GM18526 (cell line): ENCODE data around the gene SYPL1.

Experiments
- POLR2A ChIP-seq: IDR thresholded peaks from 3 replicates; pipeline ENCODE4 v1.6.1; 2011; ENCODE audit not compliant: insufficient read length; ENCODE audit errors: extremely low read depth

SYPL1 gene

DNA sequence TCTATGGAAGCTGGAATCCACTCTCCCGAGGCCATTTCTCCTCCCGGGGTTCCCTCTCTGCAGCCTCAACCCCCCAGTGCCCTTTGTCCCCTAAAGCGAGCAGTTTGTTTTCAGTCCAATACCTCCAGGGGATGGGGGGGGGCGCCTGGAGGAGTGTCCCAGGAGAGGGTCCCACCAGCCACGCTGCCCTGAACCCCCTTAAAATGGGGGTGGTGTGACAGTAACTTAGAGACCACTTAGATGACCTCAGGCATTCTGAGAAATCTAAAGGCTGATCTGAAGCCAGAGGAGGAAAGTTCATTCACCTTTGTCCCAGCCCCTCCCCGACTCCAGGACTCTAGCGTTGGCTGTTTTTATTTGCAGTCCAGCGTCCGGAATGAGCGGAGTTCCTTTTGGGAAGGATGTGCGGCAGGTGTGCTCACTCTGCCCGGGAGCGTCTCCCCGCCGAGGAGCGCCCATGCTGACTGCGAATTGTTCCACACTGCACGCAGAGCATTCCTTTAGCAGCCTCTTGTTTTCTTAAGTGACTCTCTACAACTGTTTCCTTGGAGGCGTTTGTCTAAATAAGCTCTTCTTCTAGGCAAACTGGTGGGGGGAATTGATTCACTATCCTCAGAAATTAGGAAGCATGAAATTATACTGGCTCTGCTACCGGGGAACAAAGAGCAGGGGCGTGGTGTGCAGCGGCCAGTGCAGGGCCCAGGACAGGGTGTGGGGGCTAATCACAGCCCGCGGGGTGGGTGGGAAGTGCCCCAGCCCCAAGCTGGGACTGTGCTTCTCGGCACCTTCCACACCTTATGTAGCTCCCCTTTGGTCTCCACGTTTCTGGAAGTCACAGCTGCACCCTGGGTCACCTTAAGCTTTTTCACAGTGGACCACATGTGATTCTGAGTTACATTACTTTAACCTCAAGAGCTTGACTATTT, 46.3 kb downstream of the SYPL1 start:
- TF ChIP-seq POLR2A: no peak

GRCh38 chr7:106064771-106065574, 47.1 kb downstream of the SYPL1 start:
- no peak for TF ChIP-seq POLR2A

GRCh38 chr7:106064316-106064715, 47.8 kb downstream of the SYPL1 start:
- TF ChIP-seq POLR2A: no peak

DNA sequence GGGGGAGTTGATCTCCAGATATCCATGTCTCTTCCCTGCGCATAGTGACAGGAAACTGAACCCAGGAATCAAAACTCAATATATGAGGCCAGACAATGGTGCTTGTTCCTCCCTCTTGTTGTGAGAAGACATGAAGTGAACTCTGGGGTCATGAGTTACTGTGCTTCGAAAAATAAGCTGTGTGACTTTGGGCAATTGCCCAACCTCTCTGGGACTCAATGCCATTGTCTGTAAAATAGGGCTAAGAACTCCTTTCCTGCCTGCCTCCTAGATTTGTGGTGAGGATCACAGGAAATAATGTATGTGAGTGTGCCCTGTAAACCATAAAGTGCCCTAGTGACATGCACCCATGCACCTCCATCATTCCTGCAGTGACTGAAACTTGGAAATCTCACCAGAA, 48.4 kb downstream of the SYPL1 start:
- TF ChIP-seq POLR2A: no peak

- TF ChIP-seq POLR2A: no peak
These were observed 49.1 kb downstream of the SYPL1 start for GRCh38 chr7:106063024-106063423.

DNA sequence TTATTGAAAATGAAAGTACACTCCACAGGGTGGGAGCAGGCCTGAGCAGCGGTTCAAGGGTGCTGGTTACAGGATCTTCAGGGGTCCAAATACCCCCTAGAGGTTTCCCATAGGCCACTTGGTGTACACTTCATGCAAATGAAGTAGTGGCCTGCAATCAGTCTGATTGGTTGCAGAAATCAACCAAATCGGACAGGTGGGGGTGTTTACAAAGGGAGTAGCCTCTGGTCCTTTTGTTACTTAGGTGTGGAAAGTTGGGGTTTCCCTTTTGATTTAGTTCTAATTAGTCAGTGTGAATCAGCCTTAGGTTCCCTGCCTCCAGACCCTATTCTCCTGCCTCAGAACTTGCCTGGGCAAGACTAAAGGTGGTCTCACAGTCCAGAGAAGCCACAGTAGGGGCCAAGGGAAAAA, 49.6 kb downstream of the SYPL1 start:
- TF ChIP-seq POLR2A: no peak

DNA sequence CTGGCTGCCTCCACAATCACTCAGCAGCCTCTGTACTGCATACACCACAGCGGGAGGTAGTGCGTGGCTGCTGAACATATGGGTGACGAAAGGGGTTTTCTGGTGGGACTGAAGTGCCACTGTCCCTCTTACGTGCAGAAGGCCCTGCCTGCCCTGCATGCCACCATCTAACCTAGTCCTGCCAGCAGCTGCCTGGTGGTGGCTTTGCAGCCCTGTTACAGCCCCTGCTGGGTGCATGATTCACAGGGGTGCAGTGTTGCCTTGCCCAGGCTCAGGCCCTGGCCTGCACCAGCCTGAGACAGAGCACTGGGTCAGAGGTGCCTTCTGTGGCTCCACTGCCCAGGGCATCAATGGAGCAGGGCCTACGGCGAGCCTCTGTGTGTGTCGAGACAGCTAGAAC, 50.1 kb downstream of the SYPL1 start:
- no peak for TF ChIP-seq POLR2A

DNA sequence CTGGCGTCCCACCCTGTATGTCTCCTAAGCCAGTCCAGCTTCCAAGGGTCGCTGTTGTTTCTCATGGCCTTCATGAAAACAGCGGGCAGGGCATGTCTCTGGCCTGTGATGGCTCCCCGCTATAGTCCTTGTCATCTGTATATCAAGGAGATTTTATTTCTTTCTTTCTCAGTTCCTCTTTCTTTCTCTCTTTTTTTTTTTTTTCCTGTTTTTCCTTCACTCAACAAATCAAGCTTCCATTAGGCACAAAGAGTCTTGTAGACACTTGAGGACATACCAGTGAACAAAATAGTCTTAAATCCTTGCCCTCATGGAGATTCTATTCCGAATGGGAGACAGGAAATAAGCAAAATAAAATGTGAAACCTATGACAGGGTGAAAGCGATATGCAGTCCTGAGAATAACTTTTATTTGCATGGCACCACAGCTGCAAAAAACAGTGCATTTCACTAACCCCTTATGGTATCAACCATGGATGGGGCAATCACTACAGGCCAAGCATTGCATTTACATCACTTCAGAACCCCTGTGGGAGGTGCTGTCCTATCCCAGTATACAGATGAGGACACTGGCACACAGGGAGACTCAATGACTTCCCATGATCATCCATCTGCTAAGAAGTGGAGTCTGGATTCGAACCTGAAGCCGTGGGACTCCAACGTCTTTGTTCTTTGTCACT, 50.7 kb downstream of the SYPL1 start:
- TF ChIP-seq POLR2A: no peak

DNA sequence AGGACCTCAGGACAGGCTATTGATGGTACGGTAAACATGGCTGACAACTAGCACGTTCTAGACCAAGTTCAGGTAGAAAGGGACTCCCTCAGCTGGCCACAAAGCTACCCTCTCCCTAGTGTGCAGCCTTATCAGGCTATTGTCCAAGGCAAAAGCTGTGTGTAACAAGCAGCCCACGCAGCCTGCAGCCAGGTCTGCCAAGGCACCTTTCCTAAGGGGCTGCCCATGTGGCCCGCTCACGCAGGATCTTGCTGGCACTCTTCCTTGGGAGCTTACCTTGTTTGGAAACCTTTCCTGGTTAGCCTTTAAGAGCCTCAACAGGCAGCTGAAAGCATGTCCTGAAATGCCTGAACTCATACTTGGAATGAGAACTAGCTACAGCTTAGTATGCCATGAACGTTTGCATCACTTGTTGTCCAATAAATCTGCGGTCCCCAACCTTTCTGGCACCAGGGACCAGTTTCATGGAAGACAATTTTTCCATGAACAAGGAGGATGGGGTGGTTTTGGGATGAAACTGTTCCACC, 51.7 kb downstream of the SYPL1 start:
- TF ChIP-seq POLR2A: no peak

- no peak for TF ChIP-seq POLR2A
These were observed 52.6 kb downstream of the SYPL1 start for GRCh38 chr7:106059556-106059955.

- no peak for TF ChIP-seq POLR2A
These were observed 53.2 kb downstream of the SYPL1 start for GRCh38 chr7:106058928-106059324.

- TF ChIP-seq POLR2A: peak; percentile 0
These were observed 53.9 kb downstream of the SYPL1 start for GRCh38 chr7:106057962-106058927.

GRCh38 chr7:106057204-106057961, 54.7 kb downstream of the SYPL1 start:
- peak; percentile 4 for TF ChIP-seq POLR2A
